Measurements from ENCODE around the gene ZCCHC7.

GRCh38 chr9:37156781-37157356, 36.5 kb downstream of the ZCCHC7 start:
- TF ChIP-seq, protein P1, sequence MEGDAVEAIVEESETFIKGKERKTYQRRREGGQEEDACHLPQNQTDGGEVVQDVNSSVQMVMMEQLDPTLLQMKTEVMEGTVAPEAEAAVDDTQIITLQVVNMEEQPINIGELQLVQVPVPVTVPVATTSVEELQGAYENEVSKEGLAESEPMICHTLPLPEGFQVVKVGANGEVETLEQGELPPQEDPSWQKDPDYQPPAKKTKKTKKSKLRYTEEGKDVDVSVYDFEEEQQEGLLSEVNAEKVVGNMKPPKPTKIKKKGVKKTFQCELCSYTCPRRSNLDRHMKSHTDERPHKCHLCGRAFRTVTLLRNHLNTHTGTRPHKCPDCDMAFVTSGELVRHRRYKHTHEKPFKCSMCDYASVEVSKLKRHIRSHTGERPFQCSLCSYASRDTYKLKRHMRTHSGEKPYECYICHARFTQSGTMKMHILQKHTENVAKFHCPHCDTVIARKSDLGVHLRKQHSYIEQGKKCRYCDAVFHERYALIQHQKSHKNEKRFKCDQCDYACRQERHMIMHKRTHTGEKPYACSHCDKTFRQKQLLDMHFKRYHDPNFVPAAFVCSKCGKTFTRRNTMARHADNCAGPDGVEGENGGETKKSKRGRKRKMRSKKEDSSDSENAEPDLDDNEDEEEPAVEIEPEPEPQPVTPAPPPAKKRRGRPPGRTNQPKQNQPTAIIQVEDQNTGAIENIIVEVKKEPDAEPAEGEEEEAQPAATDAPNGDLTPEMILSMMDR (conservative IDR thresholded peaks at IDR 0.05; ENCODE audit: low read length), result no peak
- no peak for TF ChIP-seq EZH2phosphoT487 (IDR thresholded peaks at IDR 0.05; ENCODE audit: borderline replicate concordance)

All from Loucy (cell line).